GM18951 (cell line): ENCODE results near the gene EAF1.

ENCODE experiments used
- POLR2A ChIP-seq: IDR thresholded peaks from 4 replicates; pipeline ENCODE4 v1.6.1; 2011; ENCODE audit warnings: mild to moderate bottlenecking; ENCODE audit not compliant: insufficient read length, insufficient read depth; ENCODE audit errors: extremely low read depth
- in situ Hi-C: fragments of 300-500 bp; cut with MboI; formaldehyde crosslinking; loops from one replicate; pipeline ENCODE4 v1.12.0; 2022; ENCODE audit warnings: low sequenced_read_pairs, mixed read lengths, inconsistent platforms; ENCODE audit not compliant: unreplicated experiment

Gene EAF1

GRCh38 chr3:15488002-15488401 is 60.6 kb downstream of the EAF1 start:
- no peak for TF ChIP-seq POLR2A

GRCh38 chr3:15490158-15490557 is 62.8 kb downstream of the EAF1 start:
- no peak for TF ChIP-seq POLR2A
- in situ Hi-C loops = no loop called here

More at GRCh38 chr3:15488002-15488401, 60.6 kb downstream of the EAF1 start:
- in situ Hi-C loops = no loop called here

GRCh38 chr3:15491143-15491542 is 63.7 kb downstream of the EAF1 start:
- in situ Hi-C loops = no loop called here
- TF ChIP-seq POLR2A = no peak
